Measurements from ENCODE around the gene TNFRSF4.

Gene TNFRSF4

DNA sequence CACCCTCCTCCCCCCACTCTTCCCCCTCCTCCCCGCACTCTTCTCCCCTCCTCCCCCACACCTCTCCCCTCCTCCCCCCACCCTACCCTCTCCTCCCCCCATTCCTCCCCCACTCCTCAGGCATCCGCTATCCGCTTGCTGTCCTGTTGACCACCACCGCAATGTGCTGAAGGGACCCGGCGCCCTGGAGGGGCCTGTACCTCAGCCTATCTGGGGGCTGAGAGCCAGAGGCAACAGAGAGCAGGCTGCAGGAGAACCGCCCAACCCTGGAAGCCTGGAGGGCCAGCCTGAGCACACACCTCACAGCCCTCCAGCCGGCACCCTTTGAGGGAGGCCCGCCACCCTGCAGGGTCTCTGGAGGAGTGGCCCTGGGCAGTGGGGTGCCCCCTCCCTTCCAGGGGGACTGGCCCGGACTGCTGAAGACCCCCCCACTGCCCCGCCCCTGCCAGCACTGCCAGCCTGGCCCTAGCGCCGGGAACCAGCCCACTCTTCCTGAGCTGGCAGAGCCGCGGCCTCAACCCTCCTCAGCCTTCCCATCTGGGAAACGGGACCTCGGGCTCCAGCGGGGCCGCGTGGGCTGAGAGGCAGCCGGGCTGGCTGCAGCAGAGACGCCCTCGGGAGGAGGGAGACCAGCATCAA, 31.3 kb upstream of the TNFRSF4 start:
- TF ChIP-seq, protein P1, sequence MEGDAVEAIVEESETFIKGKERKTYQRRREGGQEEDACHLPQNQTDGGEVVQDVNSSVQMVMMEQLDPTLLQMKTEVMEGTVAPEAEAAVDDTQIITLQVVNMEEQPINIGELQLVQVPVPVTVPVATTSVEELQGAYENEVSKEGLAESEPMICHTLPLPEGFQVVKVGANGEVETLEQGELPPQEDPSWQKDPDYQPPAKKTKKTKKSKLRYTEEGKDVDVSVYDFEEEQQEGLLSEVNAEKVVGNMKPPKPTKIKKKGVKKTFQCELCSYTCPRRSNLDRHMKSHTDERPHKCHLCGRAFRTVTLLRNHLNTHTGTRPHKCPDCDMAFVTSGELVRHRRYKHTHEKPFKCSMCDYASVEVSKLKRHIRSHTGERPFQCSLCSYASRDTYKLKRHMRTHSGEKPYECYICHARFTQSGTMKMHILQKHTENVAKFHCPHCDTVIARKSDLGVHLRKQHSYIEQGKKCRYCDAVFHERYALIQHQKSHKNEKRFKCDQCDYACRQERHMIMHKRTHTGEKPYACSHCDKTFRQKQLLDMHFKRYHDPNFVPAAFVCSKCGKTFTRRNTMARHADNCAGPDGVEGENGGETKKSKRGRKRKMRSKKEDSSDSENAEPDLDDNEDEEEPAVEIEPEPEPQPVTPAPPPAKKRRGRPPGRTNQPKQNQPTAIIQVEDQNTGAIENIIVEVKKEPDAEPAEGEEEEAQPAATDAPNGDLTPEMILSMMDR (IDR thresholded peaks at IDR 0.05; ENCODE audit: low read depth, low read length, missing control alignments) = no peak
- no peak for DNase-seq (ENCODE audit: extremely low read depth, low read depth)
- no peak overlapping the region for H3K4me3 ChIP-seq (replicated peaks; ENCODE audit: low read depth, low read length)

DNA sequence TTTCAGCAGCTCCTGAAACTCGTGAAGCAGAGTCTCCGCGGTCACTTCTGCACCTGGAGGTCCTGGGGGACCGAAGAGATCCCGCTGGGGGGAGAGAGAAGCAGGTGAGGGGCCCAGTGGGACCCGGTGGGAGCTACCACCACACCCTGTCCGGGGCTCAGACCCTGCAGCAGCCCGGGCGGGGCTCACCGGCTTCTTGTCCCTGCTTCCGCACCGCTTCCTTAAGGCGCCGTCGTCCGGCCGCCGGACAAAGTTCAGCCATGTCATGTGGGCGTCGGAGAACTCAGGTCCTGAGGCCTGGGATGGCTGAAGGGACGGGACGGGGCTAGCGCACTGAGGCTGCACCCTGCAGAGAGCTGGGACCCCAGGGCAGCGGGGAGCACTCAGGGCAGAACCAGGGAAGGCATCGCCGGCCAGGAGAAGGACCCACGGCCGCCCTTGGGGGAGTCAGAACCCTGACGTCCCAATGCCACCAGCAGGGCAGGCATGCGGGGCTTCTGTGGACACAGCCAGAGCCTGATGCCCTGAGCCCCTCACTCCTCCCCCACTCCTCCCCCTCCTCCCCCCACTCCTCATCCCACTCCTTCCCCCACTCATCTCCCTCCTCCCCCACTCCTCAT, 30.3 kb upstream of the TNFRSF4 start:
- no peak for DNase-seq (ENCODE audit: extremely low read depth, low read depth)
- H3K4me3 ChIP-seq (replicated peaks; ENCODE audit: low read depth, low read length) = no peak overlapping the region
- TF ChIP-seq, protein P1 (IDR thresholded peaks at IDR 0.05; ENCODE audit: low read depth, low read length, missing control alignments) = no peak

DNA sequence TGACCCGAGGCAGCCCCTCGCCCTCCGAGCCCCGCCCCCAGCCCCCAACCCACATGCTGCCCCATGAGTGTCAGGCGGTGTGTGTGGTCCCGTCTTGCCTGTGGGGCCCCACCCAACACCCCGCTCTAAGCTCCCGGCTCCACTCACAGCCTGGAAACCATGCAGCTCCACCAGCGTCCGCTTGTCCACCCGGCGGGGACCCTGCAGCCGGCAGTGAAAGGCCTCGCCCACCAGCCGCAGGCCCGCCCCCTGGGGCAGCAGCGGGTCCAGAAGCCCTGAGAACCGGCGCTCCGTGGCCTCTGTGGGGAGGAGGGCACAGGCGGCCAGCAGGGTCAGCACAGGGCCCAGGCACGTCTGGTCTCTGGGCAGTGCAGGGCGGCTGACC, 29.8 kb upstream of the TNFRSF4 start:
- no peak overlapping the region for H3K4me3 ChIP-seq (replicated peaks; ENCODE audit: low read depth, low read length)

DNA sequence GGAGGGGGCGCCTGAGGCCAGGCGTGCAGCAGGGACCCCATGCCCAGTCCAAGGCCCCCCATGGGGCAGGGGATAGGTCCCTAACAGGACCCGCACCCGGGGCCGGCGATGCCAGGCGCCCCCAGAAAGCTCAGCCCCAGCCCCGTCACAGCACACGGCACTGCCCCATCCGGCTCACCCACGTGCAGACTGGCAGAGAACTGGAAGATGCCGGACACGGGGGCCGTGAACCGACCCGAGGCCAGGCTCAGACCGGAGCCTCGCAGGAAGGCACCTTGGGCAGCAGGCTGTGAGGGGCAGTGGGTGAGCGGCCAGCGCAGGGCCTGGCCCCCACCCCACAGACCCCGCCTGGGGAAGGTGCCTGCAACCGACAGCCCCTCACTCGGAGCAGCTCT, 29.3 kb upstream of the TNFRSF4 start:
- TF ChIP-seq, protein P1 (IDR thresholded peaks at IDR 0.05; ENCODE audit: low read depth, low read length, missing control alignments) = no peak
- DNase-seq (ENCODE audit: extremely low read depth, low read depth) = no peak
- H3K4me3 ChIP-seq (replicated peaks; ENCODE audit: low read depth, low read length) = no peak overlapping the region

More for the DNA sequence above, 29.8 kb upstream of the TNFRSF4 start:
- TF ChIP-seq, protein P1 (IDR thresholded peaks at IDR 0.05; ENCODE audit: low read depth, low read length, missing control alignments) = no peak
- no peak for DNase-seq (ENCODE audit: extremely low read depth, low read depth)

DNA sequence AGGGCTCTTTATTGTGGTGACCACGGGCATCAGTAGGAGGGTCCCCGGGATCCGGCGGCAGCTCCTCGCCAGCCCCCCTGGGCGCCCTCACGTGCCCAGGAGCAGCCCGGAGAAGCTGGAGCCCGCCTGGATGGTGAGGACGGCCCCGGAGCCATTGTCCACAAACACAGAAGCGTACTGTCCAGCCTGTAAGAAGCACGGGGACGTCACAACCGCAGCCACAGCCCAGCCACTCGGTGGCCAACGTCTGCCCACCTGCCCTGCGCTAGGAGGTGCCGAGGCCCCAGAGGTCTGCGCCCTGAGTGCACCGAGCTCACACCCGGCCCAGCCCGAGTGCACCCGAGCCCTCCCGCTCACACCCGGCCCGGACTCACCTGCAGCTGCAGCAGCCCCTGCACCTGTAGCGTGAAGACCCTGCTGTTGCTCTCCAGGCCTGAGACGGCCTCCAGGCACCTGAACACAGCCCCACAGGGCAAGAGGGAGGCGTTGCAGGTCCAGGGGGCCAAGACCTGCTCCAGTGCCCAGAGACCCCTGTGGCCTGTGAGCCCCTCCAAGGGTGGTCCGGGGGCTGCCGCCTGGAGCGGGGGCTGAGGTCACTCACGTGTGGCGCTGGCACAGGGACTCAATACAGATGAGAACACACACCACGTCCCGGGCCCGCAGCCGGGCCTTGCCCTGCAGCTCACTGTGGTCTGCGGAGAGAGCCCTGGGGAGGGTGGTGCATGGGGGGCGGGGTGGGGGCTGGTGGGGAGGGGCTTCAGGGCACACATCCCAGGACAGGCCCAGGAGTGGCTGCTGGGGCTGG, 28.7 kb upstream of the TNFRSF4 start:
- no peak for DNase-seq (ENCODE audit: extremely low read depth, low read depth)
- H3K4me3 ChIP-seq (replicated peaks; ENCODE audit: low read depth, low read length) = no peak overlapping the region

DNA sequence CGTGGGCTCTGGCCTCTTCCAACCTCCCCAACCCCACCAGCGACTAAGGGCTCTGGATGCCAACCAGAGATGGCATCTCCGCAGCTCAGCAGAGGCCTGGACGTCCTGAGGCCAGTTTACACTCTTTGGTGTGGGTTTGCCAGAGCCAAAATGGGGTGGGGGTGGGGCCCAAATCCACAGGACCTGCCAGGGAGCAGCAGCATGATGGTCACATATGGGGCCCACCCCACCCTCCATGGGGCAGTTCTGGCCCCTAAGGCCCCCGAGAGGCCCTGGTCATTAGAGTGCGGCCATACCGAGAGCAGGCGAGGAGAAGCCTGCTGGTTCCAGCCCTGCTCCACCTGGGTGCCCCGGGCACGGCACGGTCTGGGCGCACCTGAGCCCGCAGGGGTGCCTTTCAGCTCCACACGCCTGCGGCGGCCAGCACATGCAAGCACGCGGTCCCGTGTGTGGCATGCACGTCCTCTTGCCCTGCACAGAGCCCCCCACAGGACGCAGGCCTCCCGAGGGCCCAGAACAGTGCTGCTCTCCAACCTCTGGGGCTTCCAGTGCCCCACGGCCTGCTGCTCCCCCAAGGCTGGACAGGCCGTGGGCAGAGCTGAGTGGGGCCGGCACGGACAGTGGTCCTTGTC, 27.8 kb upstream of the TNFRSF4 start:
- TF ChIP-seq, protein P1 (IDR thresholded peaks at IDR 0.05; ENCODE audit: low read depth, low read length, missing control alignments) = no peak
- no peak for DNase-seq (ENCODE audit: extremely low read depth, low read depth)
- no peak overlapping the region for H3K4me3 ChIP-seq (replicated peaks; ENCODE audit: low read depth, low read length)

More for the DNA sequence above, 28.7 kb upstream of the TNFRSF4 start:
- TF ChIP-seq, protein P1 (IDR thresholded peaks at IDR 0.05; ENCODE audit: low read depth, low read length, missing control alignments) = no peak

Data from HFF-Myc (cell line).